Tibial nerve (tissue), 4 donors: ENCODE data around the gene PRKCE. TPM values are rescaled to one million over a fixed set of nuclear protein-coding genes. Genes with fewer than 3 reads are reported as not detected.
A peak's percentile ranks its signal among the peaks of the same experiment; 100 is the strongest.

Experiments
- DNase-seq, 2 donors: peaks; one replicate each; pipeline ENCODE4 v3.0.0-alpha.2; 2019; ENCODE audit warnings: low spot score in 2 of 2
- H3K27ac ChIP-seq, 4 donors: fragments of 200-600 bp; sonication (generic) in 3 of 4; one replicate each; pipeline ENCODE4 v1.5.1; 2017 to 2019; ENCODE audit warnings: mild to moderate bottlenecking in 1 of 4
- H3K27me3 ChIP-seq, 2 donors: fragments of 200-600 bp; sonication (generic) in 1 of 2; one replicate each; pipeline versions ENCODE4 v1.5.1 to v1.6.0; 2017 to 2019
- H3K36me3 ChIP-seq, 3 donors: fragments of 200-600 bp; sonication (generic); one replicate each; pipeline ENCODE4 v1.5.1; 2018 to 2019
- H3K4me1 ChIP-seq, 4 donors: fragments of 200-600 bp; sonication (generic) in 3 of 4; one replicate each; pipeline ENCODE4 v1.5.1; 2017 to 2019
- H3K4me3 ChIP-seq, 4 donors: fragments of 200-600 bp; sonication (generic) in 3 of 4; one replicate each; pipeline ENCODE4 v1.5.1; 2017 to 2019; ENCODE audit warnings: mild to moderate bottlenecking in 1 of 4, moderate library complexity in 1 of 4
- H3K9me3 ChIP-seq, 4 donors: fragments of 200-600 bp; sonication (generic) in 3 of 4; one replicate each; pipeline ENCODE4 v1.5.1; 2017 to 2019
- EP300 ChIP-seq, 2 donors: sonication (generic); formaldehyde crosslinking; IDR thresholded peaks; one replicate each; pipeline ENCODE4 v1.6.1; 2017; ENCODE audit warnings: antibody characterized with exemption in 2 of 2, mild to moderate bottlenecking in 1 of 2
- POLR2A ChIP-seq, 2 donors: fragments of 450-650 bp; IDR thresholded peaks; one replicate each; pipeline ENCODE4 v1.6.1; 2017; ENCODE audit warnings: antibody characterized with exemption in 2 of 2, mild to moderate bottlenecking in 2 of 2, moderate library complexity in 2 of 2
- WGBS, 2 donors: methylation state at CpG; one replicate each; pipeline ENCODE4 v1.1.5; 2018; 5-methylcytosine and 5-hydroxymethylcytosine counted together
- total RNA-seq, 4 donors: library from RNA; depleted of rRNA; stranded (reverse); fragments of >200 nt; gene quantifications; one replicate each; pipeline ENCODE4 v1.1.0, GENCODE V29; 2016
- TF ChIP-seq, protein P1 (sequence below), 5 experiments: fragments of 200-600 bp in 3 of 5; fragments of 450-650 bp in 2 of 5; sonication (generic) in 3 of 5; IDR thresholded peaks; one replicate each; pipeline ENCODE4 v1.5.1; 2016 to 2019; ENCODE audit warnings: antibody characterized with exemption in 5 of 5, mild to moderate bottlenecking in 3 of 5, moderate library complexity in 2 of 5

Gene PRKCE
- total RNA-seq, 4 donors from 2014 or later: 14.4 to 22.4 (median 17.9) TPM

DNA sequence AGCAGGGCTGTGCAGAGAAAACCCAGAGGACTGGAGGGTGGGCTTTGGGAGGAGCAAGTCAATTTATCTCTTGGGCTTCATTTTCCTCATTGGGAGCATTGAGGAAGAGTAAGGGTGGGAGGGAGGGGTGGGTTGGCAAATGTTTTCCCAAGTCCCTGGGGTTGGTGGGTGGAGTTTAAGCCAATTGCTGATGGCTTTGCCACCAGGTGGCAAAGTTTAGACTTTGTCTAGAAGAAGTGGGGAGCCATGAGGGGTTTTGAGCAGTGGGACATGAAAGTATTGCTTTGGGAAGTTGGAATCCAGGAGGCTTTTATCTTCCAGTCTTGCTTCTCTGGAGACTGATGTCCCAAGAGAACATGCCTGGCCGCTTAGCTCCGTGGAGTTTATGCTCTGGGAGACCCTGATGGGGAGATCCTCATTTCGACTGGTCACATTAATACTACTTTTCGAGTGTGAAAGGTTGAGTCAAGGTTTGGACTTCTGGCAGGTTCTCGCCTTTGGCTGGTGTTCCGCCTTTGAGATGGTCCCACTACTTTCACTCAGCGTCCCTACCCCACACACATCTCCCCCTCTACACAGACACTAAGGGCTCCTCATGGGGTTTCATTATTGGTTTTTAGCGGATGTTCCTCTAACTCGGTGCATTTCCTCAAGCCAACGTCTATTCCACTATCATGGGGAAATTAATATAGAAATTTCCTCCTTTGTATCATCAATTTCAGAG is 126.7 kb downstream of the PRKCE start:
- H3K4me1 ChIP-seq: peaks cover 0 to 36% (median 3%) of the 10 kb centered on the region in 4 donors
- no peak overlapping the region for H3K4me3 ChIP-seq
- no peaks in the 10 kb centered on the region for H3K27me3 ChIP-seq
- no peak for DNase-seq
- H3K9me3 ChIP-seq: no peaks in the 10 kb centered on the region
- no peak for TF ChIP-seq EP300 (IDR thresholded peaks at IDR 0.05)
- TF ChIP-seq, protein P1, sequence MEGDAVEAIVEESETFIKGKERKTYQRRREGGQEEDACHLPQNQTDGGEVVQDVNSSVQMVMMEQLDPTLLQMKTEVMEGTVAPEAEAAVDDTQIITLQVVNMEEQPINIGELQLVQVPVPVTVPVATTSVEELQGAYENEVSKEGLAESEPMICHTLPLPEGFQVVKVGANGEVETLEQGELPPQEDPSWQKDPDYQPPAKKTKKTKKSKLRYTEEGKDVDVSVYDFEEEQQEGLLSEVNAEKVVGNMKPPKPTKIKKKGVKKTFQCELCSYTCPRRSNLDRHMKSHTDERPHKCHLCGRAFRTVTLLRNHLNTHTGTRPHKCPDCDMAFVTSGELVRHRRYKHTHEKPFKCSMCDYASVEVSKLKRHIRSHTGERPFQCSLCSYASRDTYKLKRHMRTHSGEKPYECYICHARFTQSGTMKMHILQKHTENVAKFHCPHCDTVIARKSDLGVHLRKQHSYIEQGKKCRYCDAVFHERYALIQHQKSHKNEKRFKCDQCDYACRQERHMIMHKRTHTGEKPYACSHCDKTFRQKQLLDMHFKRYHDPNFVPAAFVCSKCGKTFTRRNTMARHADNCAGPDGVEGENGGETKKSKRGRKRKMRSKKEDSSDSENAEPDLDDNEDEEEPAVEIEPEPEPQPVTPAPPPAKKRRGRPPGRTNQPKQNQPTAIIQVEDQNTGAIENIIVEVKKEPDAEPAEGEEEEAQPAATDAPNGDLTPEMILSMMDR (IDR thresholded peaks at IDR 0.05): no peak
- no peak for TF ChIP-seq POLR2A (IDR thresholded peaks at IDR 0.05)
- WGBS, 2 donors: 80 to 84% methylated on average over 10 of the region's 10 CpGs
- no peaks in the 10 kb centered on the region for H3K36me3 ChIP-seq
- no peak overlapping the region for H3K27ac ChIP-seq

DNA sequence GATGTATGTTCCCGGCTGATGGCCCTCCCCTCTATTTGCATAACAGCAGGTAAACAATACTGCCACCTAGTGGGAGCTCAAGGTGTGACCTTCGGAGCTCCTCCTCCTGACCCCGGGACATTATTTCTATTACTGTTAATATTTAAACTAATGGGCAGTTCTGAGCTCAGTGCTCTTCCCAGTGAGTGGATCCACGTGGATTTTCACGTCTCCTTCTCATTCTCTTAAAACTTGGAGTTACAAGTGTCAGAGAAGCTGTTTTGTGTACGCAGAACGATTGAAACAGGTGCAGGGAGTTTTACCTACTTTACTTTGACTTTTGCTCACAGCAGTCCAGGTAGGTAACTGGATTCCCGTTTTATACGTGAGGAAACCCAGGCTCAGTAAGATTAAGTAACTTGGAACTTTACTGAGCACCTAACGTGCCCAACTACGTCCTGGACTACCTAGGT is 127.3 kb downstream of the PRKCE start:
- Histone ChIP-seq H3K36me3 (no peaks in the 10 kb centered on the region), H3K27me3 (no peaks in the 10 kb centered on the region), H3K9me3 (no peaks in the 10 kb centered on the region), H3K4me1 (peaks cover 0 to 41% (median 3%) of the 10 kb centered on the region in 4 donors), H3K4me3 (no peak overlapping the region), H3K27ac (no peak overlapping the region)
- TF ChIP-seq, protein P1 (IDR thresholded peaks at IDR 0.05): peak; percentile 55 to 69 (median 58)
- no peak for TF ChIP-seq POLR2A (IDR thresholded peaks at IDR 0.05)
- whole genome bisulfite sequencing, 2 donors: 80 to 81% methylated on average over 11 of the region's 11 CpGs
- peak; percentile 38 to 74 for DNase-seq

DNA sequence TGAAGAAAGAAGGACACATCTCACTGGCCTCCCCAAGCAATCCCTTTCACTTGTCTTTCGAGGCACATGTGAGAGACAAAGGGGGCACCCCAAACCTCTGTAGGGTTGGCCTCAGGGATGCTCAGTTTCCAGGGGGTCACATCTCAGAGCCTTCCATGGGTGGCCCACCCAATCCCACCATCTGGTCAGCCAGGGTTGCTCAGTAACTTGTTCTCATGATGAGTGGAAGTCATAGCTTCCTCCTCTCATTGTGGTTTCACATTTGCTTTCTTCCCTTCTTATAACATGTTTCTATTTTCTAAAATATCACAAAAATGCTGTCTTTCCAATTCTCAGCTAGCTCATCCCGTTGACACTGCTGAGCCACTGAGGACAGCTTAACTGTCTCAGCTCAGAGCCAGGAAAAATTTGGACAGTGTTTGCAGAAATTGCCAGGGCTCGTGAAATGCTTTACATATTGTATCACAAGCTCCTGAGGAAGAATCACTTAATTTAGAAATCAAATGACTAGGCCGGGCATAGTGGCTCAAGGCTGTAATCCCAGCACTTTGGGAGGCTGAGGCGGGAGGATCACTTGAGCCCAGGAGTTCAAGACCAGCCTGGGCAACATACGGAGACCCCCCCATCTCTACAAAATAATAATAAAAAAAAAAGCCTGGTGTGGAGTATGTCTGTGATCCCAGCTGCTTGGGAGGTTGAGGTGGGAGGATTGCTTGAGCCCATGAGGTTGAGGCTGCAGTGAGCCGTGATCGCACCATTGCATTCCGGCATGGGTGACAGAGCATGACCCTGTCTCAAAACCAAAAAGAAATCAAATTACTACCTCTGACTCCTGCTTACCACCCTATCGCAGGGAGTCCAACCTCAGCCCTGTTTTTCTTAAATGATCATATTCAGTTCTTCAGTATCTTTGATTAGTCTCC is 129.3 kb downstream of the PRKCE start:
- no peaks in the 10 kb centered on the region for H3K9me3 ChIP-seq
- no peak overlapping the region for H3K4me3 ChIP-seq
- H3K4me1 ChIP-seq: peaks cover 0 to 33% (median 3%) of the 10 kb centered on the region in 4 donors
- DNase-seq: no peak
- no peaks in the 10 kb centered on the region for H3K27me3 ChIP-seq
- H3K27ac ChIP-seq: peak overlapping the region in 1 of 4 donors; percentile 5
- H3K36me3 ChIP-seq: no peaks in the 10 kb centered on the region
- TF ChIP-seq POLR2A (IDR thresholded peaks at IDR 0.05) (no peak), EP300 (IDR thresholded peaks at IDR 0.05) (no peak)
- TF ChIP-seq, protein P1 (IDR thresholded peaks at IDR 0.05): no peak
- 74 to 83% methylated on average over 10 of the region's 10 CpGs for WGBS, 2 donors

DNA sequence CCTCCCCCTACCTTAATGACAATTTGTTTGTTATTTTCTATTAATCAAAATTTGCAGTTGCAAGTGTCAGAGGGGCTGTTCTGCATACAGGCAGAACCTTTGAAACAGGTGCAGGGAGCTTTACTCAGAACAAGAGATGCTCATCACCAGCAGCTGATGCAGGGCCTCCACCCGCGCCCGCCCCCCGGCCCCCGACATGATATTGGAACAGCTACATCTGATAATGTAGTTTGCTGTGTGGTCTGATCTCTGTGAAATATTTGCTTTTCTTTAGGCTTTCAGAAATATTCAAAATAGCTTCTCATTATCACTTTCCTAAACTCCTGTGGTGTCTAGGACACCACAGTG is 130.0 kb downstream of the PRKCE start:
- DNase-seq: no peak
- TF ChIP-seq POLR2A (IDR thresholded peaks at IDR 0.05): no peak
- TF ChIP-seq, protein P1 (IDR thresholded peaks at IDR 0.05): no peak
- TF ChIP-seq EP300 (IDR thresholded peaks at IDR 0.05): no peak
- Histone ChIP-seq H3K4me1 (peaks cover 0 to 27% (median 2%) of the 10 kb centered on the region in 4 donors), H3K27ac (no peak overlapping the region), H3K4me3 (no peak overlapping the region), H3K36me3 (no peaks in the 10 kb centered on the region), H3K9me3 (no peaks in the 10 kb centered on the region), H3K27me3 (no peaks in the 10 kb centered on the region)
- WGBS, 2 donors: 91 to 93% methylated on average over 5 of the region's 5 CpGs

DNA sequence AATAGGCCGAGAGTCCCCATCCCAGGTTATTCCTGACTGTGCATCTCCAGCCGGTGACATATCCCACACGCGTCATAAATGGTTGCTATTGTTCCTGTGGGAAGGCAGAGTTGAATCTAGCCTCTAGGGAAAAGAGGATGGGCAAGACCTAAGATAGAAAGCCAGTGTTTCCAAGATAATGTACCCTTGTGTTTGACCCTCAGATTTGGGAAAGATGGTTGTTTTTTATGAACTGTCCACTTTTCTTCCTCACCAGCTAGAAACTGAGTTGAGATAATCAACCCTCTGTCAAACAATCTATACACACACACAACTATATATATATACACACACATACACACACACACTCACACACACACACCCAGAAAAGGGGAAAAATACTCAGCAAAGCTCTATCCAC is 131.0 kb downstream of the PRKCE start:
- no peak for DNase-seq
- Histone ChIP-seq H3K4me1 (peaks cover 0 to 18% (median 1%) of the 10 kb centered on the region in 4 donors), H3K27me3 (no peaks in the 10 kb centered on the region), H3K4me3 (no peak overlapping the region), H3K9me3 (no peaks in the 10 kb centered on the region), H3K36me3 (no peaks in the 10 kb centered on the region), H3K27ac (no peak overlapping the region)
- WGBS, 2 donors: 73 to 75% methylated on average over 4 of the region's 4 CpGs
- no peak for TF ChIP-seq POLR2A (IDR thresholded peaks at IDR 0.05)
- no peak for TF ChIP-seq EP300 (IDR thresholded peaks at IDR 0.05)
- TF ChIP-seq, protein P1 (IDR thresholded peaks at IDR 0.05): no peak
